Hematopoietic multipotent progenitor cell treated with erythropoietin and hydrocortisone succinate and interleukin-3 and kit ligand, for 4 days (in vitro differentiated cells): Measurements from ENCODE around the gene C2CD3.
"Not testable (repeated sequence)": the region's sequence is repeated elsewhere in the genome, so short reads cannot be mapped to it uniquely, and the experiment has no call there.

ENCODE experiments used
- DNase-seq: peaks from one replicate; pipeline ENCODE4 v3.0.0-alpha.2; 2015

Gene C2CD3

DNA sequence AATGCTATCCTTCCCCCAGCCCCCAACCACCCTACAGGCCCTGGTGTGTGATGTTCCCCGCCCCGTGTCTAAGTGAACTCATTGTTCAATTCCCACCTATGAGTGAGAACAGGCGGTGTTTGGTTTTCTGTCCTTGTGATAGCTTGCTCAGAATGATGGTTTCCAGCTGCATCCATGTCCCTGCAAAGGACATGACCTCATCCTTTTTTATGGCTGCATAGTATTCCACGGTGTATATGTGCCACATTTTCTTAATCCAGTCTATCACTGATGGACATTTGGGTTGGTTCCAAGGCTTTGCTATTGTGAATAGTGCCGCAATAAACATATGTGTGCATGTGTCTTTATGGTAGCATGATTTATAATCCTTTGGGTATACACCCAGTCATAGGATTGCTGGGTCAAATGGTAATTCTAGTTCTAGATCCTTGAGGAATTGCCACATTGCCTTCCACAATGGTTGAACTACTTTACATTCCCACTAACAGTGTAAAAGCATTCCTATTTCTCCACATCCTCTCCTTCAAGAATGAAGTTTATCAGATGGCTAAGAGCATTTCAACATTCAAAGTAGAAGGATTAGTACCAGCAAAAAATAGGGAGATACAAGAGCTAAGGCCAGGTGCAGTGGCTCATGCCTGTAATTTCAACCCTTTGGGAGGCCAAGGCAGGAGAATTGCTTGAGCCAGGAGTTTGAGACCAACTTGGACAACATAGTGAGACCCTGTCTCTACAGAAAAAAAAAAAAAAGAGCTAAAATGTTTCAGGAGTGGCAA is 50.4 kb downstream of the C2CD3 start:
- DNase-seq: not testable (repeated sequence)

DNA sequence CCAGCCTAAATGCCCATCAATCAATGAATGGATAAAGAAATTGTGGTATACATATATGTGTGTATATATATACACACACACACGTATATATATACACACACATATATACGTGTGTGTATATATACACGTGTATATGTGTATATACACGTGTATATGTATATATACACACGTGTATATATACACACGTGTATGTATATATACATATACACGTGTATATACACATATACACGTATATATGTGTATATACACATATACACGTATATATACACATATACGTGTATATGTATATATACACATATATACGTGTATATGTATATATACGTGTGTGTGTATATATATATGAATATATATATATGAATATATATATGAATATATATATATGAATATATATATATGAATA is 54.1 kb downstream of the C2CD3 start:
- no peak for DNase-seq

DNA sequence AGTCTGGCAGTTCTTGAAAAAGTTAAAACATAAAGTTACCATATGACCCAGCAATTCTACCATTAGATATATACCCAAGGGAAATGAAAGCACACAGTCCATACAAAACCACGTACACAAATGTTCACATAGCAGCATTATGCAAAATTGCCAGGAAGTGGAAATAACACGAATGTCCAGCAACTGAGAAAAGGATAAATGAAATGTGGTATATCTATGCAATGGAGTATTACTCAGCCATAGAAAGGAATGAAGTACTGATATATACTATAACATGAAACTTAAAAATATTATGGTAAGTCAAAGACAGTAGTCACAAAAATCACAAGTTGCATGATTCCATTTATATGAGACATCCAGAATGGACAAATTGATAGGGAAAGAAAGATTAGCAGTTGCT is 57.9 kb downstream of the C2CD3 start:
- no peak for DNase-seq

DNA sequence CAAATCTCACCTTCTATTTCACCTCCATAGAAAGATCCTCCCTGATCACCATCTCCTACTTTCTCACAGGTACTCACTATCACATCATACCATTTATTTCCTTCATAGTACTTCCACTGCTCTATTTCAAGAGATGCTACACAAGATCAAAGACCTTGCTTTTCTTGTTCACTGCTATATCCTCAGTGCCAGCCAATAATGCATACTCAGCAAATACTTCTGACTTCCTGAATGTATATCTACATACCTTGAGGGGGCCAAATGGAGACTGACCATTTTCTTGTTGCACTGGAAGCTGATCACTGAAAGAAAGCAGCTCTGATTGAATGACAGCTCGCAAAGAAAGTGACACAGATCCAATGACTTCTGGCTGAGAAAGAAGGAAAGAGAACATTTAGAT is 64.7 kb downstream of the C2CD3 start:
- DNase-seq: no peak

DNA sequence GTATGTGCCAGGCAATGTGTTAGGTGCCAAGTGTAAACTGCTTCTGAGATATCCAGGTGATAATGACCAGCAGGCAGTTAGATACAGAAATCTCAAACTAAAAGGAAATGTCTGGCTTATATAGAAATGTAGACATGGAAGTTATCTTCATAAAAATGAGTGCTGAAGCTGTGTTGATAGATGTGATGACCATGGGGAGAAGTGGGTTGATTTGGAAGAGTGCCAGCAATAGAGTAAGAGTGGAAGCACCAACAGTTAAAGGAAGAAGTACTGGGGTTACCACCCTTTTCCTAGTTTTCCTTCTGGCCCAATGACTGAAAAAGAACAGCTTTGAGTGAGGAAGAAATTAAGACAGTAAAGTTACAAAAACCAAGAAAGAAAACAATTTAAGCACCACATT is 68.5 kb downstream of the C2CD3 start:
- DNase-seq: peak; percentile 45

DNA sequence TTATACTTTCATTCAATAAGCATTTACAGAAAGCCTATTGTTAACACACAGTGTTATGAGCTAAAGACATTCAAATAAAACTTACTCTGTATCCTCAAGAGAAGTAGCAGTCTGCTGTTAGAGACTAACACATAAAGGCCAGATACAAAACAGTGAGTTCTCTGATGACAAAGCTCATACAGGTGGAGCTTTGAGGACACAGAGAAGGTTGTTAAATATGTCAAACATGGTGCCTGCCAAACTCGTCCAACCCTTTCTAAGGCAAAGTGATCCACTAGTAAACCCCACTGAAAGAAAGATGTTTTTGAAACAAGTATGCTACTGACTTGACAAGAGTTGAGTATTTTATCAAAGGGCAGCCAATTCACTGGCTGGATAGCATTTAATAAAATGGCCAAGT is 70.1 kb downstream of the C2CD3 start:
- no peak for DNase-seq

DNA sequence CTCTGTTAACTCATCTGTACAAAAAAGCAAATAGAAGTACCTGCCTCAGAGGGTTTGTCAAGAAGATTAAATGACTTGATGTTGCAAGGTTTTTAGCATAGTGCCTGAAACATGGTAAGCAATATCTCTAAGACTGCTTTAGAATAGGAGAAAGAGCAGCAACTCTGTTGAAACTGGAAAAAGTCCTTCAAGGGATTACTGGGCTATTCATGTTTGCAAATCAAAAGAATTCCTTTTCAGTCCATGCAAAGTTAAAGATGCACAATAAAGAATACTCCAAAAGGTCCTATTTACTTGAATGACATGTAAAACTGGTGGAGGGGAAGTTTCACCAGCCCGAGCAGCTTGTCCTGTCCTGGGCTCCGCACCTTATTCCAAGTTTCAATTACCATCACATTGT is 70.6 kb downstream of the C2CD3 start:
- no peak for DNase-seq

DNA sequence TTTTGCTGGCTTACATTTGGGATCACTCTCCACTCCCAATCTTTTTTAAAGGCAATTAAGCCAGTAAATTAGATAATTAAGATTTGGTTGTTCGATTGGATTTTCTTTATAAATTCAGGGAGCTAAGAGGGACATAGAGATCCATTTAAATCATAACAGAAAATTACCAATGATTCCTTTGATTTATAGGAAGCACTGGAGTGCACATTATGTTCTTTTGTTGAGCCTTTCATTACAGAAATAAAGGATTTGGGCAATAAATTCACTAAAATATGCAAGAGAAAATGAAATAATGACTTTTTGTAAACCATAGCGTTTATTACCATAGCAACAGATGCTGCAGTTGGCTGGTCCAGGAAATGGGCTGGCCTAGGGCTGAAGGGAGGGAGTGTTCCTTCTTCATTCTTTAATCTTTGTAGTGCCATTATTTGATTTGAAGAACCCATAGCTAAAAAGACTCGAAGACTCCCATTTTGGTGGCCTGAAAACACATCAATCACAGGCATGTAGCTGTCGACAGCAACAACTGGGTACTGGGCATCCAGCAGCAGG is 73.0 kb downstream of the C2CD3 start:
- no peak for DNase-seq

DNA sequence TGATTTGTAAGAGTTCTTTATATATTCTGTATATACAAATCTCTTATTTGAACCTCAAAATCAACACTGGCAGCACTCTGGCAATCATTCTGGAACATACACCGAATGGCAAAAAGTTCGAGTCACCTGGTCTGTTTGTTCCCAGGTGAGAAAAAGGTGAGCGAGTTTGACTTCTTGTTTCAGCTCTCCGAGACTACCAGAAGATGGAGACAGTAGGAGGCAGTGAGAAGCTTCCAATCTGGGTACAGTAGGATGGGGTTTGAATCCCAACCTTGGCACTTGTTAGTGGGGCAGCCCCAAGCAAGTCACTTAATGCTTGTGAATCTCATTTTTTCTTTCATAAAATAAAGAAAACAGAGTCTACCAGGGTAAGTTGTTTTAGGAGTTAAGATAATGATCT is 76.4 kb downstream of the C2CD3 start:
- DNase-seq: no peak

DNA sequence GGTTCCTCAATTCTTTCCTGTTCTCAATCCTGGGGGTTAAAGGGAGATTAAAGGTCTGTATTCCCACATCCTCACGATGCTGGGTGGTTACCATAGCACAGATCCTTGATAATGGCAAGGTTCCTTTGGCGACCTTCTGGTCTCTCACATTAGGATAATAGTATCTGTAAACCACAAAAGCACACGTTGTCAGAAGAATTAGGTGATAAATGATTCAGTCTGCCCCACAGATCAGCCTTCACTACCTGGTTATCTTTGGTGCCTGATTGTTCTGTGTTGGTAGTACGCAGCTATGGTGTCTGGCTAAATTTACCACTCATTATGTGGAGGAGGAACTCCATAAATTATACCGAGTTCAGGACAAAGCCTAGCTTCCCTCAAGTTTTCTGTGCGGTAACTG is 78.4 kb downstream of the C2CD3 start:
- peak; percentile 52 for DNase-seq

DNA sequence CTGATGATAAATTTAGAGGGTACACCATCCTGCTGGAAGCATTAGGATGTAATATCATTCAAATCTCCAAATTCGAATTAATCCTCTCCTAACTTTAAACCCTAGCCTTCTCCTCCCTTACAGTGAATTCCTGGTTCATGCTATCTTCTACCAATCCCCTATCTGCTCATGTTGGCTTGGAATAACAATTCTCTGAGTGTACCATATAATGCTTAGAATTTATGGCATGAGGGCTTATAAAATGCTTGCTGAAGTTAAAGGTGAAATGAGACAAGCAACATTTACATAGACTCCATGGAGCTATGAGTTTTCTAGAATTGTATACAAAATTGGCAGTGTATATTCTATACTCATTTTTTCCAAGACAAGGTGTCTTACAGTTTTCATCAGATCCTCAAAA is 79.3 kb downstream of the C2CD3 start:
- DNase-seq: no peak

DNA sequence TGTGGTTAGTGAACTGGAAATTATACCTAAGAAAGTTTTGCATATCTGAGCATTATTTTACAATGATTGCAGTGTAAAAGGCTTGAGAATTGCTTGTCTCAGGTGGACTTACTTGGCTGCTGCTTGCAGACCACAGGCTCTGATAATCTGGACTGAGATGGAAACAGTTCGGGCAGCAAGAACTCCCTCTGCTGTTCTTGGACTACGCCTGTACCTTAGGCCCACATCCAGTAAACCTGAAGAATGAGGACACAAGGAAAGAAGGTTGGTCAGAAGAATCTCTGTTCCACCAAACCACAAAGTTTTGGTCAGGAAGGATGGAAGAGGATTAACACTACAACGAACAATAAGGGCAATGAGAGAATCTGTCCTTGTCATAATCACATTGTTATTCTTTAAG is 80.1 kb downstream of the C2CD3 start:
- peak; percentile 38 for DNase-seq

DNA sequence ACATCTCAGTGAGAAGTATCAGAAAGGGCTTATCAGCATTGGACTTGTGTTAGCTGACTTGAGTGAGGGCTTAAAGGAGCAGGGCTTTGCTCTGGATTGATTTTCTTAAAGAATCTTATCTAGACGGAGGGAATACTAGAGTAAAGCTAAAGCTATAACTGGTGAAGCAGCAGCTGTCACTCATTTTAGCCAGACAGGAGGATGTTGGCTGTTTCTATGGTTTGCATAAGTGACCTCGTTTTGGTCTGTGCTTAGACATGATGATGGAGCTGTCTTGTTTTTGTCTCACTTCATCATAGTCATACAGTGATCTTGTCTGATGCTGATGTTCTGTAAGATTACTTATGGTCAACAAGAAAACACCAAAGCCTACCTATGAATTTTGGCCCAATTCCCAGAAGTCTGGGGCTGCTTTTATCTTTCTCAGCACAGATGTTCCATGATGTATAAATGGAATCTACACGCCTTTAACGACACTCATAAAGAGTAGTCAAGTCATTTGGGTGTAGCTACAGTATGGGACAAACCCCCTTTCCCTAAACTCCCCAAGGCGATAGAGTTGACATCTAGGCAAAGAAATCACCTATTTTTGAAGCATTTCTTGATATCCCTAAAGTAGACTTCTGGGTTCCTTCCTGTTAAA is 84.4 kb downstream of the C2CD3 start:
- DNase-seq: peak; percentile 80

DNA sequence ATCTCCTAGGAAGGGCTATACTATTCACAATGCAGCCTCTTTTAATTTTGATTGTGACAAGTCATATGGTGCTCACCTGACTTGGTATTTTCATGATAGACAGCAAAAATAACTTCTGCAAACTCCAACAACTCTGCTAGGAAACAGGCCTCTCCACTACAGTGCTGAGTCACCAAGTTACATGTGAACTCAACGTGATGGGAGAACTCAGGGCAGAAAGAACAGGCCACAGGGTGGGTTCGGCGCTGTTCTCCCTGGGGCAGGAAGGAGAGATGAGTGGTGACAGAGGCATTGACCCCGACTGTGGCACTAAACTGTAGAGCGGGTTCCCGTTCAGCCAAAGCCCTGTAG is 85.3 kb downstream of the C2CD3 start:
- DNase-seq: peak; percentile 71

DNA sequence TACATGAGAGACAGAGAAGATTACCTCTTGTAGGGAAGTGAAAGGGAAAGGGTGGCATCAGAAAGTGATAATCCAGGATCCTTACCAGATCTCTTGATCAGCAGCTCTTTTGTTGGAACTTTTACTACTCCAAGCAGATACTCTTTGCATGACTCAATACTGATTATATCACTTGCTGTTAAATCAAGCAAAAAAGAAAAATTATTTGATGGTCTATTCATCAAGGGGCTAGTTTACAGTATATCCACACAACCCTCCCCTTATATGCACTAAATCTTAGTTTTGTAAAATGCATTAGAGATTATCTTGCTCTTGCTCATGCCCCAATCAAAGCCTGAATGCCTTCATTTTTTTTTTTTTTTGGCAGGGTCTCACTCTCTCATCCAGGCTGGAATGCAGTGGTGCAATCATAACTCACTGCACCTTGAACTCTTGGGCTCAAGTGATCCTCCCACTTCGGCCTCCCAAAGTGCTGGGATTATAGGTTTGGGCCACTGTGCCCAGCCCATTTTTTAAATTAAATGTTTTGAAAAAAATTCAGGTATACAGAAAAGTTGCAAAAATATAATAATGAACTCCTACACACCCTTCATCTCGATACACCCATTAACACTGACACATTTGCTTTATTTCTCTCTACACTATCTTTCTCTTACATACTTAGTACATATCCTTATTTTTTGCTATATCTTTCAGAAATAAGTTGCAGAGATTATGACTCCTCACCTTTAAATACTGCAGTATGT is 85.8 kb downstream of the C2CD3 start:
- DNase-seq: no peak

DNA sequence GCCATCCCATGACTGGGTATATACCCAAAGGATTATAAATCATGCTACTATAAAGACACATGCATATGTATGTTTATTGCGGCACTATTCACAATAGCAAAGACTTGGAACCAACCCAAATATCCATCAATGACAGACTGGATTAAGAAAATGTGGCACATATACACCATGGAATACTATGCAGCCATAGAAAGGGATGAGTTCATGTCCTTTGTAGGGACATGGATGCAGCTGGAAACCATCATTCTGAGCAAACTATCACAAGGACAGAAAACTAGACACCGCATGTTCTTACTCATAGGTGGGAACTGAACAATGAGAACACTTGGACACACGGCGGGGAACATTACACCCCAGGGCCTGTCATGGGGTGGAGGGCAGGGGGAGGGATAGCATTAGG is 86.9 kb downstream of the C2CD3 start:
- DNase-seq: not testable (repeated sequence)

DNA sequence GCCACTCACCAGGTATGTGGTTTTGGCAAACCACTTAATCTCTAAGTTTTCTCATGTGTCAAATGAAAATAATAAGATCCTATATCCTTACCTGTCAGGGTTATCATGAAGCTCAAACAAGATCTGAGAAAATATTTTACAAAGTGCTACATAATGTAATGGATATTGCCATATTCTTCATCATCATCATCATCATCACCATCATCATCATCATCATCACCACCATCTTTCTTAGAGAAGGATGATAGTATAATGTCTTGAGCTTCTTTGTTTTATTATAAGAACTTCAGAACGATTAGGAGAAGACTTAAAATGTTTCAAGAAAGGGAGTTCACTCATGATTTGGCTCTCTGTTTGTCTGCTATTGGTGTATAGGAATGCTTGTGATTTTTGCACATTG is 89.4 kb downstream of the C2CD3 start:
- DNase-seq: no peak

DNA sequence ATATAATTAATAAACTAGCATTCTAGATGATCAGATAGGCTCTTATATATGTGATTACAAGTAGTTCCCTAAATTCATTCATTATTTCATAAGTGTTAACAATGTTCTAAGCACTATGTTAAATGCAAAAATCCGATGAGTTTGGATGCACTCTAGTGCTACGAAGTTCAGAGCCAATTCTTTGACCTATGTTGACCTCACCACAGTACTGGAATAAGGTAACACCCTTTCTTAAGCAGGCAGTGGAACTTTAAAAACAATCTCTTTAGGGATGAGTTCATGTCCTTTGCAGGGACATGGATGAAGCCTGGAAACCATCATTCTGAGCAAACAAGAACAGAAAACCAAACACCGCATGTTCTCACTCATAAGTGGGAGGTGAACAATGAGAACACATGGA is 93.6 kb downstream of the C2CD3 start:
- DNase-seq: no peak

DNA sequence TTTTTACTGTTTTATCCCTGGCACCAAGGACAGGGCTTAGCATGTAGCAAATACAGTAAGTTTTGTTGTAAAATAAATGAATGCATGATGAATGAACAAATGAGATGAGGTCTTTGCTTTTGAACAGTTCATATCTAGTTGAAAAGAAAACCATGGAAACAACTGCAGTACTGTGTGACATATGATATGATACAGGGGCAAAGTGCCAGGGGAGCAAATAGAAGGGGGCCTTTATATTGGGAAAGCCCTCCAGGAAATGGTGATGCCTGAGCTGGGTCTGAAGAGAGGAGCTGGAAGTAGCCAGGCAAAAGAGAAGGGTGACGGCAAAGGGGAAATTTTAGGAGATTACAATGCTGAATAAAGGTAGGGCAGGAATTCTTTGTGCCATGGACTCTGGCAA is 98.1 kb downstream of the C2CD3 start:
- DNase-seq: no peak

DNA sequence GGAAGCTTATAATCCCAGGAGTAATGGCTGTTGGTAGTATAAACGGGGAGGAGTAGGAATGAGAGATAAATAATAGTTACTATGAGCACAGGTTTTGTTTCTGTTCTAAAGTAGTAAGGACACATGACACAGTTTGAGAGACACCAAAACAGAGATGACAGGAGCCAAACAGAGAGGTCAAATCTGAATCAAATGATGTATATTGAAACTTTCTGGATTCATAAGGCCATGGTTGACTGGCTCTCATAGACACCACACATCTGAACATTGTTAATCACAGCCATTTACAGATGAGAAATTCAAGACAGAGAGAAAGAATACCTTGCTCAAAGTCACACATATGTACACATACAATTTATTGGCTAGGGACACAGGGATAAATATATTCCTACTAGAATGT is 98.5 kb downstream of the C2CD3 start:
- no peak for DNase-seq

DNA sequence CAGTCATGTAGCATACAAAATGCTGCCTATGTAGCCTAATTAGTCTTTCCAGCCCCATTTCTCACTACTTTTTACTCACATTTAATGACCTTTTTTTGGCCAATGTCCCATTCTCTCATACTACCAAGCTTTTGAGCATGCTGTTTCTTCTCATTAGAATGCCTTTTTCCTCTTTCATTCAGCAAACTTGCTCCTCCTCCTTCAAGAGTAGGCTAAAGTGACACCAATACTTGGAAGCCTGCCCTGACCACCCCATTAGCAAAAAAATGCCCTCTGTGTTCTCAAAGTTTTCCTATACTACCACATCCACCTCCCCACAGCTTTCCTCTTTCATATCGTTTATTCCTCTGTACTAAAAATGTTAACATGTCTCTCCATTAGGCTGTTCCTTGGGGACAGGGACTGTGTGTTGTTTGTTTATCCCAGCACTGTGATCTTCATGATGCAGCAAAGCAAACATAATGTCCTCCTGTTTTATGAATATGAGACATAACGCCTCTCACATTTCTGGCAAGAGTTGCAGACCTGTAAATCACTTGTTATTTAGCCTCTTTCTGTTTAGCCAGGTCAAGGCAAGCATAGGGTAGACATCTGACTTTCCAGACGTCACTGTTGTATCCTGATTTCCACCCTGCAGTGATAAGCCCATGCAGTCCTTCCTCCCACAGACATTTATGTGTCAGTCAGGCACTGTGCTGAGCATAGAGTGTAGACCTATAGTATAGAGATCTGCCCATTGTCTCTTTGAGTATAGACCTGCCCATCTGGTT is 99.9 kb downstream of the C2CD3 start:
- DNase-seq: peak; percentile 21

DNA sequence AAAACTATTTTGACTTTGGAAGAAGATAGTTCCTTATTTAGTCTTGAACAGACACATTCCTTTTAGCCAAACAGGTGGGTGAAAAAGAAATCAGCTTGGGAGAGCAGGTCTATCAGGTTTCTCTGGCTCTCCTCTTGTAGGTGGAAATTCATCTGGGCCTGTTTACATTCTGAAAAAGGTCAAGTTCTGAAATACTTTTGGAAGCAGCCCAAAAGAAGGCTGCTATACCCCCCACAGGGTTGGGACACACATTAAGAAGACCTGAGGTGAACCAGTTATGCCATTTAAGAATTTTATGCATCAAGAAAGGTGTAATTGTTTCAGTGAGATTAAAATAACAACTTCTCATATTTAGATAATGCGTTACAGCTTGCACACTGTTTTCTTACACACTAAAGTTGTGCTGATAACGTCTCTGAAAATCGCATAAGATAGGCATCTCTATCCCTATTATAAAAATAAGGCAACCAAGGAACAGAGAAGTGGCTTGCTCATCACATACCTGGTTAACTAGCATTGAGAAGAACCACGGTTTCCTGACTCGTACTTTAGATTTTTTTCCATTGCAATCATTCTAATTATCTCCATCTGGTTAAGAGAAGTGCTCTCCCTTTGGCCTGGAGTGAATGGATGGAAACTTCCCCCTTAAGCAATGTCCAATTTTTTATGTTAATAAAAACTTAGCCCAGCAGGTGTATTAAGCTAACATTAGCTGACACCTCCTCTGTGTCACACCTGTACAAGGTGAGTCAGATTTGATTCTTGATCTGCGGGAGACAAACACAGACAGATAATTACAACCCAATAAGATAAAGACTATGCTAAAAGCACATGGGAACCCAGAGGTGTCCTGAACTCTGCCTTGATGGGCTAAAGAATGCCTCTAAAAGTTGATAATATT is 101.4 kb downstream of the C2CD3 start:
- no peak for DNase-seq
